Activated B cell treated with CpG ODN at 0.5 μM for 24 hours (primary cell): ENCODE results near the gene RIMBP2. TPM values are rescaled to one million over a fixed set of nuclear protein-coding genes. Genes with fewer than 3 reads are reported as not detected.

ENCODE experiments used
- ATAC-seq: fragments of 200-7000 bp; cut with Tn5 transposase; one replicate; pipeline ENCODE4 v1.10.0; 2021; ENCODE audit warnings: low read depth, mild to moderate bottlenecking, moderate library complexity
- CTCF ChIA-PET: fragments of 350-600 bp; sonication (Branson Sonifier 250); formaldehyde crosslinking; loops from one replicate; lab custom pipeline; 2021; ENCODE audit warnings: antibody characterized with exemption; lab: Charles Lee
- POLR2A ChIA-PET: fragments of 350-600 bp; sonication (Branson Sonifier 250); formaldehyde crosslinking; loops from one replicate; lab custom pipeline; 2021; ENCODE audit warnings: antibody characterized with exemption; lab: Charles Lee
- DNase-seq: peaks from one replicate; pipeline ENCODE4 v3.0.0; 2022
- H3K27ac Mint-ChIP-seq: one replicate; pipeline ENCODE4 v1.8.0; 2020; ENCODE audit warnings: mixed read lengths
- H3K27me3 Mint-ChIP-seq: one replicate; pipeline ENCODE4 v1.8.0; 2021; ENCODE audit warnings: mixed read lengths
- H3K36me3 Mint-ChIP-seq: one replicate; pipeline ENCODE4 v1.8.0; 2021; ENCODE audit warnings: low read depth, mixed read lengths
- H3K4me1 Mint-ChIP-seq: one replicate; pipeline ENCODE4 v1.8.0; 2021; ENCODE audit warnings: mixed read lengths
- H3K4me3 Mint-ChIP-seq: one replicate; pipeline ENCODE4 v1.8.0; 2020; ENCODE audit warnings: mild to moderate bottlenecking, mixed read lengths
- H3K9me3 Mint-ChIP-seq: one replicate; pipeline ENCODE4 v1.8.0; 2020; ENCODE audit warnings: mixed read lengths
- intact Hi-C: fragments of 100-400 bp; cut with micrococcal nuclease; formaldehyde crosslinking; loops from one replicate; pipeline ENCODE4 v1.15.1; 2024
- total RNA-seq: library from RNA; stranded (reverse); gene quantifications from 2 replicates; pipeline ENCODE4 v1.2.3, GENCODE V29; 2022
- TF ChIP-seq, protein P1 (sequence below): fragments of 200-600 bp; IDR thresholded peaks from one replicate; pipeline ENCODE4 v1.8.0; 2022; ENCODE audit warnings: antibody characterized with exemption, mild to moderate bottlenecking

Gene RIMBP2
- total RNA-seq, 1 donor from 2014 or later, result not detected

DNA sequence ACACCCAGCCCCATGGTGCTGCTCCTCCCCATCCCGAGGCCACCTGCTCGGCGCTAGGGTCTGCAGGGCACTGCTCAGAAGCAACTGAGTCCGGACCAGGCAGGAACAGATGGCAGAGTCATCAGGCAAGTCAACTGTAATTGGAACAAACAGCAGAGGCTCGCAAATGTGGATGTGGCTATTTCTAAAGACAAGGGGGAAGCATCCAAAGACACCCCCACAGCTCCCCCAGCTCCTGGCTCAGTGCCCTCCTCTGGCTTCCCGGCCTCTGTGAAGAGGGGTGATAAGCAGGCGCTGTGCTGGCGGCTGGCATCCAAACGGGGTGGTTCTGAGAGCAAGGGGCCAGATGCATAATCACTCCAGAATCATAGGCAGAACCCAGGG, 252.8 kb downstream of the RIMBP2 start:
- ChIA-PET CTCF (no interaction called here), POLR2A (no interaction called here)
- ATAC-seq, result no peak
- TF ChIP-seq, protein P1, sequence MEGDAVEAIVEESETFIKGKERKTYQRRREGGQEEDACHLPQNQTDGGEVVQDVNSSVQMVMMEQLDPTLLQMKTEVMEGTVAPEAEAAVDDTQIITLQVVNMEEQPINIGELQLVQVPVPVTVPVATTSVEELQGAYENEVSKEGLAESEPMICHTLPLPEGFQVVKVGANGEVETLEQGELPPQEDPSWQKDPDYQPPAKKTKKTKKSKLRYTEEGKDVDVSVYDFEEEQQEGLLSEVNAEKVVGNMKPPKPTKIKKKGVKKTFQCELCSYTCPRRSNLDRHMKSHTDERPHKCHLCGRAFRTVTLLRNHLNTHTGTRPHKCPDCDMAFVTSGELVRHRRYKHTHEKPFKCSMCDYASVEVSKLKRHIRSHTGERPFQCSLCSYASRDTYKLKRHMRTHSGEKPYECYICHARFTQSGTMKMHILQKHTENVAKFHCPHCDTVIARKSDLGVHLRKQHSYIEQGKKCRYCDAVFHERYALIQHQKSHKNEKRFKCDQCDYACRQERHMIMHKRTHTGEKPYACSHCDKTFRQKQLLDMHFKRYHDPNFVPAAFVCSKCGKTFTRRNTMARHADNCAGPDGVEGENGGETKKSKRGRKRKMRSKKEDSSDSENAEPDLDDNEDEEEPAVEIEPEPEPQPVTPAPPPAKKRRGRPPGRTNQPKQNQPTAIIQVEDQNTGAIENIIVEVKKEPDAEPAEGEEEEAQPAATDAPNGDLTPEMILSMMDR, result no peak
- no peak overlapping the region for H3K27ac Mint-ChIP-seq
- intact Hi-C loops, result no loop called here
- H3K4me3 Mint-ChIP-seq, result no peak overlapping the region
- no peaks in the 10 kb centered on the region for H3K4me1 Mint-ChIP-seq
- no peaks in the 10 kb centered on the region for H3K36me3 Mint-ChIP-seq
- H3K9me3 Mint-ChIP-seq, result no peaks in the 10 kb centered on the region
- no peak for DNase-seq
- H3K27me3 Mint-ChIP-seq, result no peaks in the 10 kb centered on the region

DNA sequence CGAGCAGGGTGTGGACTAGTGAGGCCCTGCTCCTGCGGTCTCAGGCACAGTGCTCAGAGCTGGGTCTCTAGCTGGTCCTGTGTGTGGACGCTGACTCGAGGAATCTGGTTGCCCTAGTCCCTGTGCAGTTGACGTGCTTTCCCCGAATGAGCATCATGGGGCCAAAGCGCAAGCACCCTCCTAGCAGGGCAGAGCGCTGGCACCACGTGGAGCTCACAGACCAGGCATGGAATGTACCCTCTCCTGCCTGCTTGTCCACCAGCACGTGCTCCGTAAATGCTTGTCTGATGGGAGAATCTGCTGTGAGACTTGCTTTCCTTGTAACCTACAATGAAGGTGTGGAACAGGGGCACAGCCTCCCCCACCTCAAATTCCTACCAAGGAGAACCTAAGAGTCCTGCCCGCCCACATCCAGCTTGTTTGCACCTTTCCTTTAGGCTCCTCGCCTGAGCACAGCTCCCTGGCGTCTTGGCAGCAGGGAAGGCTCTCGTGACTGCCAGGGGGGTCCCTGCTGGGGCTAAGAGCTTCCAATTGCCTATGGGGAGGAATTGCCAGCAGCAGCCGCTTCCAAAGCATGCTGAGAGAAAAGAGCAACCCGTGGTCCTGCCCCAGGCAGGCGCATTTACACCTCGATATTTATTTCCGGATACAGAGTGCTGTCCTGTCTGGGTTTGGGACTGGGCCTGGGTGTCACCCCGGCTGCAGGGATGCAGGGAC, 253.4 kb downstream of the RIMBP2 start:
- Mint-ChIP-seq H3K36me3 (no peaks in the 10 kb centered on the region), H3K9me3 (no peaks in the 10 kb centered on the region), H3K27me3 (no peaks in the 10 kb centered on the region), H3K27ac (no peak overlapping the region), H3K4me1 (no peaks in the 10 kb centered on the region), H3K4me3 (no peak overlapping the region)
- POLR2A ChIA-PET, result no interaction called here
- TF ChIP-seq, protein P1, result no peak
- DNase-seq (no peak), ATAC-seq (no peak)
- intact Hi-C loops, result no loop called here
- CTCF ChIA-PET, result no interaction called here

GRCh38 chr12:130461839-130462557, 254.1 kb downstream of the RIMBP2 start:
- H3K4me1 Mint-ChIP-seq, result no peaks in the 10 kb centered on the region
- ChIA-PET CTCF (no interaction called here), POLR2A (no interaction called here)
- no peaks in the 10 kb centered on the region for H3K36me3 Mint-ChIP-seq
- ATAC-seq (no peak), DNase-seq (no peak)
- no peak overlapping the region for H3K27ac Mint-ChIP-seq
- H3K4me3 Mint-ChIP-seq, result no peak overlapping the region
- H3K9me3 Mint-ChIP-seq, result no peaks in the 10 kb centered on the region
- TF ChIP-seq, protein P1, result no peak
- intact Hi-C loops, result no loop called here
- no peaks in the 10 kb centered on the region for H3K27me3 Mint-ChIP-seq

DNA sequence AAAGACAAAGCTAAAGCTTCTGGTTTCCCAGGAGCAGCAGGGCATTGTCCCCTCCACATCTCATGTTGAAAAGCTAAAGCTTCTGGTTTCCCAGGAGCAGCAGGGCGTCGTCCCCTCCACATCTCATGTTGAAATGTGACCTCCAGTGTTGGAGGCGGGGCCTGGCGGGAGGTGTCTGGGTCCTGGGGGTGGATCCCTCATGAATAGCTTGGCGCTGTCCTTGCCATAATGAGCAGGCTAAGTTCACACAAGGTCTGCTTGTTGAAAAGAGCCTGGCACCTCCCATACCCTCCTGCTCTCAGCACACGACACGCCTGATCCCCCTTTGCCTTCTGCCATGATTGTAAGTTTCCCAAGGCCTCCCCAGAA, 254.7 kb downstream of the RIMBP2 start:
- H3K4me3 Mint-ChIP-seq, result no peak overlapping the region
- no peak for DNase-seq
- intact Hi-C loops, result no loop called here
- ChIA-PET CTCF (no interaction called here), POLR2A (no interaction called here)
- ATAC-seq, result no peak
- no peaks in the 10 kb centered on the region for H3K27me3 Mint-ChIP-seq
- H3K36me3 Mint-ChIP-seq, result no peaks in the 10 kb centered on the region
- no peaks in the 10 kb centered on the region for H3K4me1 Mint-ChIP-seq
- H3K27ac Mint-ChIP-seq, result no peak overlapping the region
- TF ChIP-seq, protein P1, result no peak
- no peaks in the 10 kb centered on the region for H3K9me3 Mint-ChIP-seq

GRCh38 chr12:130460611-130461446, 255.3 kb downstream of the RIMBP2 start:
- CTCF ChIA-PET, result no interaction called here

More at GRCh38 chr12:130460611-130461446, 255.3 kb downstream of the RIMBP2 start:
- Mint-ChIP-seq H3K9me3 (no peaks in the 10 kb centered on the region), H3K4me1 (no peaks in the 10 kb centered on the region), H3K27me3 (no peaks in the 10 kb centered on the region), H3K27ac (no peak overlapping the region), H3K4me3 (no peak overlapping the region), H3K36me3 (no peaks in the 10 kb centered on the region)
- POLR2A ChIA-PET, result no interaction called here
- TF ChIP-seq, protein P1, result no peak
- intact Hi-C loops, result no loop called here
- no peak for ATAC-seq
- no peak for DNase-seq
